Calu3 (cell line): Measurements from ENCODE around the gene FOXK1. TPM values are rescaled to one million over a fixed set of nuclear protein-coding genes. Genes with fewer than 3 reads are reported as not detected.

Experiments
- BruUV-seq: library from RNA; stranded (reverse); fragments of 400-500 nt; replicated peaks from 2 replicates; lab custom pipeline; 2021; lab: Mats Ljungman, UMichigan
- CTCF ChIA-PET: fragments of 300-600 bp; sonication (Branson Sonifier 250); formaldehyde crosslinking; loops from one replicate; lab custom pipeline; 2022; ENCODE audit warnings: antibody characterized with exemption; lab: Charles Lee
- DNase-seq: peaks from one replicate; pipeline ENCODE4 v3.0.0; 2022
- H3K27ac Mint-ChIP-seq: one replicate; pipeline ENCODE4 v1.8.0; 2022; ENCODE audit warnings: mixed read lengths; ENCODE audit not compliant: unreplicated experiment
- H3K27me3 Mint-ChIP-seq: one replicate; pipeline ENCODE4 v1.8.0; 2022; ENCODE audit warnings: mixed read lengths; ENCODE audit not compliant: unreplicated experiment
- H3K36me3 Mint-ChIP-seq: one replicate; pipeline ENCODE4 v1.8.0; 2022; ENCODE audit warnings: mild to moderate bottlenecking, moderate library complexity, mixed read lengths; ENCODE audit not compliant: insufficient read depth, unreplicated experiment
- H3K4me1 Mint-ChIP-seq: one replicate; pipeline ENCODE4 v1.8.0; 2022; ENCODE audit warnings: mild to moderate bottlenecking, low read depth, mixed read lengths; ENCODE audit not compliant: unreplicated experiment
- H3K4me3 Mint-ChIP-seq: one replicate; pipeline ENCODE4 v1.8.0; 2022; ENCODE audit warnings: mild to moderate bottlenecking, low read depth, moderate library complexity, mixed read lengths; ENCODE audit not compliant: unreplicated experiment
- H3K9me3 Mint-ChIP-seq: one replicate; pipeline ENCODE4 v1.8.0; 2022; ENCODE audit warnings: low read depth, mixed read lengths; ENCODE audit not compliant: unreplicated experiment
- intact Hi-C: fragments of 100-400 bp; cut with micrococcal nuclease; formaldehyde crosslinking; loops from one replicate; pipeline ENCODE4 v1.10.0; 2022; ENCODE audit not compliant: unreplicated experiment
- total RNA-seq: library from RNA; stranded (reverse); gene quantifications from 2 replicates; pipeline ENCODE4 v1.2.3, GENCODE V29; 2022
- TF ChIP-seq, protein P1 (sequence below): fragments of 200-600 bp; IDR thresholded peaks from one replicate; pipeline ENCODE4 v1.8.0; 2022; ENCODE audit warnings: antibody characterized with exemption; ENCODE audit not compliant: unreplicated experiment

The FOXK1 gene
- total RNA-seq, 1 experiment from 2014 or later = 65.9 TPM

DNA sequence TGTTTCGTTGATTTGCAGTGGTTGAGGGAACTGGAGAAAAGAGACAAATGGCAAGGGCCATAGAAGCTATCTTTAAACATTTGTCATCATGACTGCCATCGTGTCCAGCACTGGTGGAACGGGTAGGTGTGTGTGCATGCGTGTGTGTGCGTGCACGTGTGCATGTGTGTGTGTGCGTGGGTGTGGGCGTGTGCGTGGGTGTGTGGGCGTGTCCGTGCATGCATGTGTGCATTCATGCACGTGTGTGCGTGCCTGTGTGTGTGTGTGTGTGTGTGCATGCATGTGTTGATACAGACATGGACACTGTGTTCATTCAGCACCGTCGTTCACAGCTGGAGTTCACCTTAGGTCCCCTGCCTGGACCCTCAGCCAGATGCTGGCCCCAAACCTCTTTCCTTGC, 55.2 kb downstream of the FOXK1 start:
- Mint-ChIP-seq H3K36me3 (peaks cover 26% of the 10 kb centered on the region), H3K27ac (no peak overlapping the region), H3K4me1 (peaks cover 18% of the 10 kb centered on the region), H3K27me3 (no peaks in the 10 kb centered on the region), H3K9me3 (no peaks in the 10 kb centered on the region), H3K4me3 (no peak overlapping the region)
- no TSS peak for BruUV-seq
- intact Hi-C loops = no loop called here
- CTCF ChIA-PET = interaction anchor here (0.5 kb wide), 1 partner anchor 267 kb away, joined by 3 read pairs; no protein-coding TSS in a partner anchor
- TF ChIP-seq, protein P1, sequence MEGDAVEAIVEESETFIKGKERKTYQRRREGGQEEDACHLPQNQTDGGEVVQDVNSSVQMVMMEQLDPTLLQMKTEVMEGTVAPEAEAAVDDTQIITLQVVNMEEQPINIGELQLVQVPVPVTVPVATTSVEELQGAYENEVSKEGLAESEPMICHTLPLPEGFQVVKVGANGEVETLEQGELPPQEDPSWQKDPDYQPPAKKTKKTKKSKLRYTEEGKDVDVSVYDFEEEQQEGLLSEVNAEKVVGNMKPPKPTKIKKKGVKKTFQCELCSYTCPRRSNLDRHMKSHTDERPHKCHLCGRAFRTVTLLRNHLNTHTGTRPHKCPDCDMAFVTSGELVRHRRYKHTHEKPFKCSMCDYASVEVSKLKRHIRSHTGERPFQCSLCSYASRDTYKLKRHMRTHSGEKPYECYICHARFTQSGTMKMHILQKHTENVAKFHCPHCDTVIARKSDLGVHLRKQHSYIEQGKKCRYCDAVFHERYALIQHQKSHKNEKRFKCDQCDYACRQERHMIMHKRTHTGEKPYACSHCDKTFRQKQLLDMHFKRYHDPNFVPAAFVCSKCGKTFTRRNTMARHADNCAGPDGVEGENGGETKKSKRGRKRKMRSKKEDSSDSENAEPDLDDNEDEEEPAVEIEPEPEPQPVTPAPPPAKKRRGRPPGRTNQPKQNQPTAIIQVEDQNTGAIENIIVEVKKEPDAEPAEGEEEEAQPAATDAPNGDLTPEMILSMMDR = no peak
- DNase-seq = no peak

DNA sequence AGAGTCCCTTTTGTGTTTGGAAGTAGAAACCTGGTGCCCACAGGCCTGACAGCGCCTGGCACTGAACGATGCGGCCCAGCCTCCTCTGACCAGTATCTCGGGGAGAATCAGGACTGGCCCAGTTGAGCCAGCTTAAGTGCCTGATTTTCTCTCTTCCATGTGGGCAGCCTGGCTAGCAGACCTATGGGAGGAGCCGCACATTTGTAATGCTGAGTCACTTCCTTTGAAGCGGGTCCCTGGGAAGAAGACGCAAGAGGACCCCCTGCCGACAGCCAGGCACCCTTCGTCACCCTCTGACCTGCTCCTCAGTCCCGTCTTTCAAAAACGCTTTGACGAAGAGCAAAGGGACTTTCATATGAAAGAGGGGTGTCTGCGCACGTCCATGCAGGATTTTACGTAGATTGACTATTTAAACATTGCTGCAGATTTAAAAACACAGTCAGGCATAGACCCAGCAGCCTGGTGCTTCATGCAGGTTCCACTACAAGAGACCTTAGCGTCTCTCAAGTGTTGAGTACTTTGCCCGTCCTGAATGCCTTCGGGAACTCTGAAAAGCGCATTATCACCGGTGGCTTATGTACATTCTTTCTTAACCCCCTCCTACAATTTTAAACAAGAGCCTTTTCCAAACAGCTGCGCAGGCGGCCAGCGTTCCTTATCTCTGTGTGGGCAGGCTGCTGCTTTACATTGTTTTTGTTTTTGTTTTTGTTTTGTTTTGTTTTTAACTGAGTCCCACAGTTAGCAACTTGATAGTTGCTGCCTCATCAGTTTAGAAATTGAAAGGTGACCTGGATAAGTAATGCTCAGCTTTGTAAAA, 56.8 kb downstream of the FOXK1 start:
- CTCF ChIA-PET = no interaction called here
- TF ChIP-seq, protein P1 = no peak
- Mint-ChIP-seq H3K27me3 (no peaks in the 10 kb centered on the region), H3K9me3 (no peaks in the 10 kb centered on the region), H3K4me1 (peaks cover 28% of the 10 kb centered on the region), H3K27ac (no peak overlapping the region), H3K4me3 (no peak overlapping the region), H3K36me3 (peaks cover 39% of the 10 kb centered on the region)
- BruUV-seq = no TSS peak
- intact Hi-C loops = no loop called here
- DNase-seq = no peak

DNA sequence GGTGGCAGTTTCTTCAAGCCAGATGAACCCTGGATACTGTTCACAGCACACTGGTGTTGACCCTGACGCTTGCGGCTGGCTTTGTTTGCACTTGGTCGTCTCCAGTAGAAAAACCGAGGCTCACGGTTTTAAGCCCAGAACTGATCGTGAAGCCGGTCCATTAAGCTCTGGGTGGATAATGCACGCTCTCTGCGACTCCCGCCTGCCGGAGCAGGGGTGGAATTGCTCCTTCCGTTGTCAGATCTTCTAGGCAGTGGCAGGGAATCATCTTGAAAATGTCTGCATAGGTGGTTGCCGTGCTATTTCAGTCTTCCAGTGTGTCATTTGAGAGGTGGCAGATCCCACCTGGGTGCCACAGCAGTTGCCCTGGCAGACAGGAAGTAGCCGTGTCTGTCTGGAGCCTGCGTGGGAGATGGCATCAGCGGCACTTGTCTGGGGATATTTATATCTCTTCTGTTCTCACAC, 57.5 kb downstream of the FOXK1 start:
- H3K27me3 Mint-ChIP-seq = no peaks in the 10 kb centered on the region
- peaks cover 28% of the 10 kb centered on the region for H3K4me1 Mint-ChIP-seq
- H3K4me3 Mint-ChIP-seq = no peak overlapping the region
- BruUV-seq = no TSS peak
- no peak overlapping the region for H3K27ac Mint-ChIP-seq
- H3K36me3 Mint-ChIP-seq = peaks cover 41% of the 10 kb centered on the region
- TF ChIP-seq, protein P1 = no peak
- no peak for DNase-seq
- CTCF ChIA-PET = no interaction called here
- intact Hi-C loops = no loop called here
- H3K9me3 Mint-ChIP-seq = no peaks in the 10 kb centered on the region

DNA sequence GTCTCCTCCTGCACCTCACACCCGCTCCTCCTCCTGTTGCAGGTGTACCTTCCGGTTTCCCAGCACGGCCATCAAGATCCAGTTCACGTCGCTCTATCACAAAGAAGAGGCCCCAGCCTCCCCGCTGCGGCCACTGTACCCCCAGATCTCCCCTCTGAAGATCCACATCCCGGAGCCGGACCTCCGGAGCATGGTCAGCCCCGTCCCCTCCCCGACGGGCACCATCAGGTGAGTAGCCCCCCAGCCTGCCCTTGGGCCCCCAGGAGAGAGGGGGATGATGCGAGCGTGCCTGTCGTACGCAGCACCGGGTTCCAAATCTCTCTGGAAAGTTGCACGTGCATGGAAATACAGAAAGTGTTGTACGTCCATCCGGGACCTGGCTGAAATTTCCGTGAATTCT, 58.7 kb downstream of the FOXK1 start:
- DNase-seq = no peak
- BruUV-seq = no TSS peak
- Mint-ChIP-seq H3K27ac (no peak overlapping the region), H3K4me1 (peaks cover 37% of the 10 kb centered on the region), H3K4me3 (no peak overlapping the region), H3K27me3 (no peaks in the 10 kb centered on the region), H3K9me3 (no peaks in the 10 kb centered on the region), H3K36me3 (peaks cover 53% of the 10 kb centered on the region)
- CTCF ChIA-PET = no interaction called here
- TF ChIP-seq, protein P1 = no peak
- intact Hi-C loops = no loop called here
